ENCODE results near the gene UTF1.
"Not testable (repeated sequence)": the region's sequence is repeated elsewhere in the genome, so short reads cannot be mapped to it uniquely, and the experiment has no call there.

Gene UTF1

GRCh38 chr10:133209641-133210040, 20.4 kb upstream of the UTF1 start:
- no peak for DNase-seq (ENCODE audit: low spot score)

GRCh38 chr10:133210398-133211140, 19.4 kb upstream of the UTF1 start:
- no peak for DNase-seq (ENCODE audit: low spot score)

- no peak for DNase-seq (ENCODE audit: low spot score)
Measured at GRCh38 chr10:133211141-133211830, 18.7 kb upstream of the UTF1 start.

- no peak for DNase-seq (ENCODE audit: low spot score)
Measured at GRCh38 chr10:133211959-133212852, 17.8 kb upstream of the UTF1 start.

- no peak for DNase-seq (ENCODE audit: low spot score)
Measured at GRCh38 chr10:133212853-133213494, 17.0 kb upstream of the UTF1 start.

GRCh38 chr10:133213641-133214467, 16.2 kb upstream of the UTF1 start:
- DNase-seq (ENCODE audit: low spot score), result no peak

DNA sequence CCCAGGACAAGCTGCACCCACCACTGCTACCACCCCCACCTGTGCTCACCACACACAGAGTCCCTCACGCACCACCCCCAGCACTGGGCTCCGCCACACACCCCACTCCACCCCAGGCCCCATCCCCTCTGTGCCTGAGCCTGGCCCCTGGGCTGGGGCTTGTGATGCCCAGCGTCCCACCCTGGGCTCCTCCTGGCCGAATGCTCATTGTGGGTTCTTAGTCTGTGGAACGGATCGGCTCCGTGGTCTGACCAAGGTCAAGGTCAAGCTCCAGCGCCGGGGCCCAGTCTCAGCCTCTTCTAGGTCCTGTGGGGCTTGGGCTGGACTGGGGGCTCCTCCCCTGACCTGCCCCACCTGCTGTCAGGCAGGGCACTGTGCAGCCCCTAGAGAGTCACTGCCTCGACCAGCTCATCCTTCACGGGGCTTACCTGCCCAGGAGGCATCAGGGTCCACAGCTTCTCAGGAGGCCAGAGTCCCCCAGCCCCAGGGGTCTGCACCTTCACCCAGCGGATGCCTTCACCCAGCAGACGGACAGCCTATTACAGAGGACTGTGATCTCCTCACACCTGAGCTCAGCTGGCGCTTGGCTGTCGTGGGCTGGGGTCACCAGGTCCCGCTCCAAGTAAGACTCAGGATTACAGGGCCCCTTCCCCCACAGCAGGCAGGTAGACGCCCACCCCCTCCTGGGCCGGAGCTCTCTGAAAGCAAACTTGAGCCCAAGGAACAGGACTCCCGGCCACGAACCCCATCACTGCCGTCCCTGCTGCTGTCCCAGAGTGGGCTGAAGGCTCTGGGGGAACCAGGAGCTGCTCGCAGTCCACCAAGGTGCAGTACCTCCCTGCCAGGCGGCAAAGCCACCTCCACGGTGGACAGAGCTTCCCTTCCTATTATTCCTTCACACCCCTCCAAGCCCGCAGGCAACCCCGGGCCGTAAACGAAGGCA, 15.3 kb upstream of the UTF1 start:
- no peak for DNase-seq (ENCODE audit: low spot score)

DNA sequence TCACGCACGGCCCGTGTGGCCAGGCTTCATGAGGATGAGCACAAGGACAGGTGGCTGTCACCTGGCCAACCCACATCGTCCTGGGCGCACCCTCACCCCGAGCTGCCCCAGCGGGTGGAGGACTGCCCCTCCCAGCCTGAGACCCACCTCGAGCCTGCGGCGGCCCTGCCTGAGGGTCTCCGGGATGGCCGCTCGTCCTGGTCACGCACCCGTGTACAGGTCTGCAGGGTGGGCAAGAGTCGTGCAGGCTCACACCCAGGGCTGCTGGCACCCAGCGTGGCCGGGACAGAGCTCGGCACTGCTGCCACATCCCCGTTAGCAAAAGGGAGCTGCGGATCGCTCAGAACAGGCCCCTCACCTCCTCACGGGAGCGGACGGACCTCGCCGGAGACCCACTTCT, 14.4 kb upstream of the UTF1 start:
- no peak for DNase-seq (ENCODE audit: low spot score)

DNA sequence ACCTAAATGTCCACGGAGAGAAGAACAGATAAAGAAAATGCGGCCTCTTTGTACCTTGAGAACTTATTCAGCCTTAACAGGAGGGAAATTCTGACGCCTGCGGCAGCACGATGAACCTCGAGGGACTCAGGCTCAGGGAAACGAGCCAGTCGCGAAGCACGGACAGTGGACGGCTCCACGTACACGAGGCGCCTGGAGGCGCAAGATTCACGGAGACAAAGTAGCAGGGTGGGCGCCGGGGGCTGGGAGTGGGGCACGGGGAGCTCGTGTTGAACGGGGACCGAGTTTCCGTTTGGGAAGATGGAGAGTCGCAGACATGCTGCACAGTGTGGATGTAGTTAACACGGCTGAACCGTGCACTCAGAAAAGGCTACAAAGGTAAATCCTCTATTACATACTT, 13.2 kb upstream of the UTF1 start:
- DNase-seq (ENCODE audit: low spot score), result no peak

- no peak for DNase-seq (ENCODE audit: low spot score)
Measured at GRCh38 chr10:133217800-133218589, 12.0 kb upstream of the UTF1 start.

- DNase-seq (ENCODE audit: low spot score), result no peak
Measured at GRCh38 chr10:133218891-133219290, 11.1 kb upstream of the UTF1 start.

DNA sequence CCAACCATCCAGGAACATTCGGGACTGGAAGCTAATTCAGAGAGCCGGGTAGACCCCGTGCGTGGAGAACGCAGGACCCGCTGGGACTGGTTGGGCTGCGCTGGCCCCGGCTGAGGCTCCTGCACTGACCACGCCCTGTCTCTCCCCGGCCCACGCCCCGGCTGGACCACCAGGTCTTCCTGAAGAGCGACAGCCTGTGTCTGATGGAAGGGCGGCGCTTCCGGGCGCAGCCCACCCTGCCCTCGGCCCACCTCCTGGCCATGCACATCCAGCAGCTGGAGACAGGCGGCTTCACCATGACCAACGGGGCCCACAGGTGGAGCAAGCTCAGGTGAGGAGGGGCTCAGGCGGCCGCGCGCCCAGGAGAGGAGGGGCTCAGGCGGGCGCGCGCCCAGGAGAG, 10.2 kb upstream of the UTF1 start:
- no peak for DNase-seq (ENCODE audit: low spot score)

DNA sequence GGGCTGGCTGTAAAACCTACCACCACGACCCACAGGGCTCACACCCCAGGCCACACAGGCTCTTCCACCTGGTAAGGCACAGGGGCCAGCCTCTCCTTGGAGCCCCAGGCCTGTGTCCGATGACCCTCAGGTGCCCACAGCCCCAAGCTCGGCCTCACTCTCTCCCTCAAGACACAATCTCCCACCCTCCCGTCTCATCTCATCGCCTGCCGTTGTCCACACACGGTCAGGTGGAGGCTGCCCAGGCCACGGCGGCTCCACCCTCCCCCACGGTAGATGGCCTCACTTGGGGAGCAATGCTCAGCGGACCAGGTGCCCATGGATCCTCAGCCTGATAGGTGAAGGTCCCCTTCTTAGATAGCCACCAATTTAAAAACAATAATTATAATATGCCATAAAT, 8.7 kb upstream of the UTF1 start:
- DNase-seq (ENCODE audit: low spot score), result no peak

DNA sequence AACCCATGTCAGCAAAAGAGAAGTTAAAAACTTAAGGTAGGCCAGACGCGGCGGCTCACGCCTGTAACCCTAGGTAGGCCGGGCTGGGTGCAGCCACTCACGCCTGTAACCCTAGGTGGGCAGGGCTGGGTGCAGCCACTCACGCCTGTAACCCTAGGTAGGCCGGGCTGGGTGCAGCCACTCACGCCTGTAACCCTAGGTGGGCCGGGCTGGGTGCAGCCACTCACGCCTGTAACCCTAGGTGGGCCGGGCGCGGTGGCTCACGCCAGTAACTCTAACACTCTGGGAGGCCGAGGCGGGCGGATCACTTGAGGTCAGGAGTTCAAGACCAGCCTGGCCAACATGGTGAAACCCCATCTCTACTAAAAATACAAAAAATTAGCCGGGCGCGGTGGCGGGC, 8.3 kb upstream of the UTF1 start:
- not testable (repeated sequence) for DNase-seq (ENCODE audit: low spot score)

- no peak for DNase-seq (ENCODE audit: low spot score)
Measured at GRCh38 chr10:133224076-133224475, 5.9 kb upstream of the UTF1 start.

DNA sequence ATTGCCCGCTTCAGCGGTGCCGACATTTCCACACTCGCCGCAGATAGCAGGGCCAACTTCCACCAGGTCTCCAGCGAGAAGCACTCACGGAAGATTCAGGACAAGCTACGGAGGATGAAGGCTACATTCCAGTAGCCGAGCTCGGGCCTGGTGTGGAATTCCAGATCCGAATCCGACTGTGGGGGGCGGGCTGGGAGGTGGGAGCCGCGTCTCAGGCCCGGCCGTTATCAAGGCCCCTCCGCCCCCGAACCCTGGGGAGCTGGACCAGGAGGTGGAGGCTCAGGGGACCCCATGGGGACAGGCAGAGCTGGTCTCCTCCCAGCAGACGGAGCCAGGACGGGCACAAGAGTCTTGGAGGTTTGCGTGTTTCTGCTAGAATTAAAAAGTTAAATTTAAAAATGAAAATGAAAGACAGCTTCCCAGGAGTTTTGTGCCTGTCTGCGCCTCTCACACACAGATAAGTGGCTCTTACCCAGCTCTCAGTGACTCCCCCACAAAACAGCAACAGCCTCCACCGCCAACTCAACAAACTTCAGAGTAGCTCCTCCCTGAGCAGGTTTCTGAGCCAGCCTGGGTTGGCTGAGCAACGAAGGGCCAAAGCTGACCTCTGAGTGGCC, 5.2 kb upstream of the UTF1 start:
- peak; percentile 61 for DNase-seq (ENCODE audit: low spot score)

GRCh38 chr10:133225707-133226191, 4.3 kb upstream of the UTF1 start:
- DNase-seq (ENCODE audit: low spot score), result no peak

DNA sequence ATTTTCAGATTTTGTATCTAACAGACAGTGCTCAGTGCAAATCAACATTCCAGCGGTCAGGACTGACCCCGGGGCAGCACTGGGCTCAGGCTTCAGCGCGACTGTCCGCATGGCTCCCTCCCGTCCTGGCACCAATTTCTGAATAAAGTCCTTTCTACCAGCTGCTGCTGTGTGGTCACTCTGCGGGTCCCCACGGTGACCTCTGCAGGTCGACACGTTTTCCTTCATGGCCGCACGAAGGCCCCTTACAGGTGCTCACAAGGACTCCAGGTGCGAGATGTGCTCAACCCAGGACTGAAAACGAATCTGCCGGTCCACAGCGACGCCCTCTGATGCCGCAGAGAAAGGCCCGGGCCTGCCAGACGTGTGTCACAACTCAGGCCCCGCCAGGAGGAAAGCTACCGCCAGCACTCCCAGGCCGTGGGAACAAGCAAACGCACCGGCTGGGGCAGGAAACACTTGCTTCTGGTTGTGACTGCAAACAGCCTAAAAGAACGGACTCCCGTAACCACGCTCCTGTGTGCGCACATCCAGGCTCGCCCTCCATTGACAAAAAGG, 3.7 kb upstream of the UTF1 start:
- DNase-seq (ENCODE audit: low spot score), result no peak
